ENCODE data around the gene UBTF.
A peak's percentile ranks its signal among the peaks of the same experiment; 100 is the strongest.

UBTF gene

DNA sequence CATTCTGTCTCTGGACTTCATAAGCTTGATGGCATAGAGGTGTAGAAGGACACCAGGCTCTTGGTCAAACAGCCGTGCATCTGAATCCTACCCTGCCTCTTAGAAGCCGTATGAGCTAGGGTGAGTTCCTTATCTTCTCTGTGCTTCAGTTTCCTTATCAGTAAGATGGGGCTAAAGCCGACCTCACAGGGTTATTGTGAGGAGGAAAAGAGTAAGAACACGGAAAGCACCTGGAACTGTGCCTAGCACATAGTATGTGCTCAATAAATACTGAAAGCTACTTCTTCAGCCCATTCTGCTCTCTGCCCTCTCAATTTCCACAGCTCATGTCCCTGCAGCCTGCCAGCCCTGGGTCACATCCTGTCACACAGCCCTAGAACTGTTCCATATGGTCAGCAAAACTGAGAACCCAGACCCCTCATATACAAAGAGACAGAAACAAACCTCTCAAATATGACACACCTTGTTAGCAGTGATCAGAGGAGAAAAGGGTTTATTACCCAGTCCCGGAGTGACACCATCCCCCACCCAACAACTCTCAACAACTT is 17.0 kb upstream of the UBTF start:
- no peak for DNase-seq (ENCODE audit: low read depth, low spot score)
- no peak for TF ChIP-seq YY1 (IDR thresholded peaks at IDR 0.05; ENCODE audit: insufficient read depth, insufficient read length)
- no peak for TF ChIP-seq SUZ12 (IDR thresholded peaks at IDR 0.05; ENCODE audit: extremely low read depth, insufficient read depth, insufficient read length)
- TF ChIP-seq ZNF274 (IDR thresholded peaks at IDR 0.05; ENCODE audit: low read depth, low read length): no peak
- no peak overlapping the region for H3K9ac ChIP-seq (ENCODE audit: insufficient read length, low read depth)
- H3K9me3 ChIP-seq (ENCODE audit: insufficient read depth, low read length): no peaks in the 10 kb centered on the region; the same call in 1 of the 2 replicates
- peaks cover 3% of the 10 kb centered on the region for H3K4me1 ChIP-seq (ENCODE audit: insufficient read depth, insufficient read length)
- no peaks in the 10 kb centered on the region for H3K27me3 ChIP-seq (ENCODE audit: insufficient read depth, insufficient read length)
- no peaks in the 10 kb centered on the region for H3K36me3 ChIP-seq (ENCODE audit: insufficient read depth, insufficient read length, low read length)
- no peak overlapping the region for H3K4me3 ChIP-seq (ENCODE audit: insufficient read length, low read depth)

DNA sequence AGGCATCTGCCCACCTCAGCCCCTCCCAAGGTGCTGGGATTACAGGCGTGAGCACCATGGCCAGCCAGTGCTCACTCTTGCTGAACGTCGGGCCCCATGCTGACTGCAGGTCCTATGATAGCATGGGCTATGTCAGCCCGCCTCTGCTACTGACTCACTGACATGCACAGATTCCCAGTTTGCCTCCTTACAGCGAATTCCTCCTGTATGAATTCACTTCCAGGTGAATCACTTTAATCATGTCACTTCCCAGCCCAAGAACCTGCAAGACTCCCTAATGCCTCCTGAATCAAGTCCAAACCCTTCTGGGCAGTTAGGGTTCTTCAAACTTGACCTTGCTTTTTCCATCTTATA is 16.1 kb upstream of the UBTF start:
- Histone ChIP-seq H3K9ac (ENCODE audit: insufficient read length, low read depth) (no peak overlapping the region), H3K4me1 (ENCODE audit: insufficient read depth, insufficient read length) (peaks cover 3% of the 10 kb centered on the region), H3K4me3 (ENCODE audit: insufficient read length, low read depth) (no peak overlapping the region), H3K27me3 (ENCODE audit: insufficient read depth, insufficient read length) (no peaks in the 10 kb centered on the region), H3K36me3 (ENCODE audit: insufficient read depth, insufficient read length, low read length) (no peaks in the 10 kb centered on the region), H3K9me3 (ENCODE audit: insufficient read depth, low read length) (no peaks in the 10 kb centered on the region; the same call in 1 of the 2 replicates)
- TF ChIP-seq SUZ12 (IDR thresholded peaks at IDR 0.05; ENCODE audit: extremely low read depth, insufficient read depth, insufficient read length) (no peak), YY1 (IDR thresholded peaks at IDR 0.05; ENCODE audit: insufficient read depth, insufficient read length) (no peak), ZNF274 (IDR thresholded peaks at IDR 0.05; ENCODE audit: low read depth, low read length) (no peak)
- DNase-seq (ENCODE audit: low read depth, low spot score): no peak

GRCh38 chr17:44233582-44233981 is 14.1 kb upstream of the UBTF start:
- H3K36me3 ChIP-seq (ENCODE audit: insufficient read depth, insufficient read length, low read length): no peaks in the 10 kb centered on the region
- H3K9me3 ChIP-seq (ENCODE audit: insufficient read depth, low read length): no peaks in the 10 kb centered on the region; the same call in 1 of the 2 replicates
- no peaks in the 10 kb centered on the region for H3K27me3 ChIP-seq (ENCODE audit: insufficient read depth, insufficient read length)
- H3K9ac ChIP-seq (ENCODE audit: insufficient read length, low read depth): no peak overlapping the region
- no peak overlapping the region for H3K4me3 ChIP-seq (ENCODE audit: insufficient read length, low read depth)
- DNase-seq (ENCODE audit: low read depth, low spot score): no peak
- TF ChIP-seq ZNF274 (IDR thresholded peaks at IDR 0.05; ENCODE audit: low read depth, low read length) (no peak), YY1 (IDR thresholded peaks at IDR 0.05; ENCODE audit: insufficient read depth, insufficient read length) (no peak), SUZ12 (IDR thresholded peaks at IDR 0.05; ENCODE audit: extremely low read depth, insufficient read depth, insufficient read length) (no peak)
- peaks cover 3% of the 10 kb centered on the region for H3K4me1 ChIP-seq (ENCODE audit: insufficient read depth, insufficient read length)

- no peak for TF ChIP-seq YY1 (IDR thresholded peaks at IDR 0.05; ENCODE audit: insufficient read depth, insufficient read length)
- TF ChIP-seq SUZ12 (IDR thresholded peaks at IDR 0.05; ENCODE audit: extremely low read depth, insufficient read depth, insufficient read length): no peak
- no peak for TF ChIP-seq ZNF274 (IDR thresholded peaks at IDR 0.05; ENCODE audit: low read depth, low read length)
- H3K27me3 ChIP-seq (ENCODE audit: insufficient read depth, insufficient read length): no peaks in the 10 kb centered on the region
- no peak for DNase-seq (ENCODE audit: low read depth, low spot score)
- H3K9me3 ChIP-seq (ENCODE audit: insufficient read depth, low read length): no peaks in the 10 kb centered on the region
- no peak overlapping the region for H3K9ac ChIP-seq (ENCODE audit: insufficient read length, low read depth)
- peaks cover 5% of the 10 kb centered on the region for H3K4me1 ChIP-seq (ENCODE audit: insufficient read depth, insufficient read length)
- H3K36me3 ChIP-seq (ENCODE audit: insufficient read depth, insufficient read length, low read length): no peaks in the 10 kb centered on the region
- no peak overlapping the region for H3K4me3 ChIP-seq (ENCODE audit: insufficient read length, low read depth)
Measured at GRCh38 chr17:44232061-44232460, 12.6 kb upstream of the UBTF start.

DNA sequence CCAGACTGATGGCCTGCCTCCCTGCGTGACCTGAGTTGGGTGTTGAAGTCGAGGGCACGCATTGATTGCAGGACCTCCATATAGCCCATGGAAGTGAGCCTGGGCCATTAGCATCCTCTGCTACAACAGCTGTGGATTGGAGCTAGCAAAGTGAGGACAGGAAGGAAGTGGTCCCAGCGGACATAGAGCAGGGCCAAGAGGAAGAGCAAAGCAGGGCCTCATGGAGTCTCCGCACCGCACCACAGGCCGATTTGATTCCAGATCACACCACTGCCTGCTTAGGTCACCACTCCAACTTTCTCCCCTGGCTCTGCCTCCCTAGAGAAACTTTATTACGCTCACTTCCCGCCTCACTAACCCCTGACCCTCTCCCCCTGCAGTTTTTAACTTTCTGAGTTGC is 10.7 kb upstream of the UBTF start:
- Histone ChIP-seq H3K36me3 (ENCODE audit: insufficient read depth, insufficient read length, low read length) (no peaks in the 10 kb centered on the region), H3K4me1 (ENCODE audit: insufficient read depth, insufficient read length) (peaks cover 3% of the 10 kb centered on the region), H3K9ac (ENCODE audit: insufficient read length, low read depth) (no peak overlapping the region), H3K9me3 (ENCODE audit: insufficient read depth, low read length) (no peaks in the 10 kb centered on the region), H3K27me3 (ENCODE audit: insufficient read depth, insufficient read length) (no peaks in the 10 kb centered on the region), H3K4me3 (ENCODE audit: insufficient read length, low read depth) (no peak overlapping the region)
- no peak for DNase-seq (ENCODE audit: low read depth, low spot score)
- TF ChIP-seq YY1 (IDR thresholded peaks at IDR 0.05; ENCODE audit: insufficient read depth, insufficient read length) (no peak), ZNF274 (IDR thresholded peaks at IDR 0.05; ENCODE audit: low read depth, low read length) (no peak), SUZ12 (IDR thresholded peaks at IDR 0.05; ENCODE audit: extremely low read depth, insufficient read depth, insufficient read length) (no peak)

GRCh38 chr17:44229090-44229489 is 9.6 kb upstream of the UBTF start:
- H3K9me3 ChIP-seq (ENCODE audit: insufficient read depth, low read length): no peaks in the 10 kb centered on the region
- no peaks in the 10 kb centered on the region for H3K36me3 ChIP-seq (ENCODE audit: insufficient read depth, insufficient read length, low read length)
- no peaks in the 10 kb centered on the region for H3K27me3 ChIP-seq (ENCODE audit: insufficient read depth, insufficient read length)
- H3K4me3 ChIP-seq (ENCODE audit: insufficient read length, low read depth): no peak overlapping the region
- no peak for DNase-seq (ENCODE audit: low read depth, low spot score)
- no peak overlapping the region for H3K9ac ChIP-seq (ENCODE audit: insufficient read length, low read depth)
- TF ChIP-seq ZNF274 (IDR thresholded peaks at IDR 0.05; ENCODE audit: low read depth, low read length) (no peak), SUZ12 (IDR thresholded peaks at IDR 0.05; ENCODE audit: extremely low read depth, insufficient read depth, insufficient read length) (no peak), YY1 (IDR thresholded peaks at IDR 0.05; ENCODE audit: insufficient read depth, insufficient read length) (no peak)
- H3K4me1 ChIP-seq (ENCODE audit: insufficient read depth, insufficient read length): peaks cover 2% of the 10 kb centered on the region

GRCh38 chr17:44223541-44224071 is 4.1 kb upstream of the UBTF start:
- TF ChIP-seq YY1 (IDR thresholded peaks at IDR 0.05; ENCODE audit: insufficient read depth, insufficient read length) (no peak), ZNF274 (IDR thresholded peaks at IDR 0.05; ENCODE audit: low read depth, low read length) (no peak), SUZ12 (IDR thresholded peaks at IDR 0.05; ENCODE audit: extremely low read depth, insufficient read depth, insufficient read length) (no peak)
- Histone ChIP-seq H3K9ac (ENCODE audit: insufficient read length, low read depth) (peak overlapping the region; percentile 15), H3K9me3 (ENCODE audit: insufficient read depth, low read length) (no peaks in the 10 kb centered on the region), H3K27me3 (ENCODE audit: insufficient read depth, insufficient read length) (no peaks in the 10 kb centered on the region), H3K36me3 (ENCODE audit: insufficient read depth, insufficient read length, low read length) (no peaks in the 10 kb centered on the region), H3K4me3 (ENCODE audit: insufficient read length, low read depth) (no peak overlapping the region), H3K4me1 (ENCODE audit: insufficient read depth, insufficient read length) (peaks cover 2% of the 10 kb centered on the region)
- DNase-seq (ENCODE audit: low read depth, low spot score): no peak
